IPS-20b (cell line): ENCODE results near the gene OR10H4.
"Not testable (repeated sequence)": the region's sequence is repeated elsewhere in the genome, so short reads cannot be mapped to it uniquely, and the experiment has no call there.

Source experiments
- H3K27ac ChIP-seq: one replicate; pipeline ENCODE4 v1.5.1; 2013; ENCODE audit warnings: low read length
- H3K27me3 ChIP-seq: 2 replicates; pipeline ENCODE4 v1.6.1; 2013; ENCODE audit warnings: mild to moderate bottlenecking, low read length, inconsistent platforms; ENCODE audit not compliant: insufficient read depth
- H3K36me3 ChIP-seq: 2 replicates; pipeline ENCODE4 v1.6.1; 2013; ENCODE audit warnings: low read depth, mild to moderate bottlenecking, inconsistent platforms, low read length, moderate library complexity; ENCODE audit not compliant: insufficient read depth
- H3K4me1 ChIP-seq: 2 replicates; pipeline ENCODE4 v1.6.1; 2013; ENCODE audit warnings: mild to moderate bottlenecking, control low read depth, inconsistent platforms, low read length, moderate library complexity; ENCODE audit not compliant: insufficient read depth
- H3K4me3 ChIP-seq: 2 replicates; pipeline ENCODE4 v1.5.1; 2013; ENCODE audit warnings: mild to moderate bottlenecking, low read length, inconsistent platforms
- H3K9ac ChIP-seq: 2 replicates; pipeline ENCODE4 v1.6.1; 2013; ENCODE audit warnings: low read depth, mild to moderate bottlenecking, inconsistent platforms, low read length, moderate library complexity
- H3K9me3 ChIP-seq: 2 replicates; pipeline ENCODE4 v1.6.1; 2013; ENCODE audit warnings: mild to moderate bottlenecking, low read depth, low read length, inconsistent platforms; ENCODE audit not compliant: insufficient read depth

The OR10H4 gene

DNA sequence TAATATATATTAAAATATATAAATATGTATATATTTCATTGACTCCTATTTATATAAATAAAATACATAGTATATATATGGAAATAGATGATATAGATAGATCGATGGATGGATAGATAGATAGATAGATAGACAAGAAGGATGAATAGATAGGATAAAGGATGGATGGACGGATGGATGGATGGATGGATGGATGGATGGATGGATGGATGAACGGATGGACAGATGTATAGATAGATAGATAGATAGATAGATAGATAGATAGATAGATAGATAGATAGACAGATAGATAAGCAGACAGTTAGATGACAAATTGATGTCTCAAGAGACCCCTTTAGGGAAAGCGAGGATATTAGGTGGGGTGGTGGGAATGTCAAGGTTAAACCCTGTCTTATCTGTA is 29.6 kb upstream of the OR10H4 start:
- H3K4me3 ChIP-seq = no peak overlapping the region
- no peaks in the 10 kb centered on the region for H3K36me3 ChIP-seq
- no peaks in the 10 kb centered on the region for H3K4me1 ChIP-seq
- H3K9ac ChIP-seq = no peak overlapping the region
- peaks cover 94% of the 10 kb centered on the region for H3K9me3 ChIP-seq
- no peaks in the 10 kb centered on the region for H3K27me3 ChIP-seq
- no peak overlapping the region for H3K27ac ChIP-seq

DNA sequence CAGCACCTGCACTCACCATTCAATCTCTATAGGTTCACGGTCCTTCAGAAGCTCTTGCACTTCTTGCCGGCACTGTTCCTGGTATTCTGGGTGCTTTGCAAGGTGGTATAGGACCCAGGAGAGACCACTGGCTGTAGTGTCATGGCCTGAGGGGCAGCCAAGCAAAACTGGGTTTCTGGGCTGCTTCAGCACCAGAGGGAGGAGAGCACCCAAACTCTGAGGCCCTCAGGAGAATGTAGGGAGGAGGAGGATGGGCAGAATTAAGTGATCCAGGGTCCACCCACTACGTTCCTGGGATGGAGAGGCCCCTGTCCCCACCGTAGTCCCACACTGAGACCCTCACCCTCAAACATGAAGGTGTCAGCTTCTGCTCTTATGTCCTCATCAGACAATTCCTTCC is 26.8 kb upstream of the OR10H4 start:
- H3K36me3 ChIP-seq = no peaks in the 10 kb centered on the region
- H3K9me3 ChIP-seq = peaks cover 93% of the 10 kb centered on the region
- H3K4me1 ChIP-seq = no peaks in the 10 kb centered on the region
- H3K27me3 ChIP-seq = no peaks in the 10 kb centered on the region
- H3K9ac ChIP-seq = no peak overlapping the region
- no peak overlapping the region for H3K4me3 ChIP-seq
- H3K27ac ChIP-seq = no peak overlapping the region

DNA sequence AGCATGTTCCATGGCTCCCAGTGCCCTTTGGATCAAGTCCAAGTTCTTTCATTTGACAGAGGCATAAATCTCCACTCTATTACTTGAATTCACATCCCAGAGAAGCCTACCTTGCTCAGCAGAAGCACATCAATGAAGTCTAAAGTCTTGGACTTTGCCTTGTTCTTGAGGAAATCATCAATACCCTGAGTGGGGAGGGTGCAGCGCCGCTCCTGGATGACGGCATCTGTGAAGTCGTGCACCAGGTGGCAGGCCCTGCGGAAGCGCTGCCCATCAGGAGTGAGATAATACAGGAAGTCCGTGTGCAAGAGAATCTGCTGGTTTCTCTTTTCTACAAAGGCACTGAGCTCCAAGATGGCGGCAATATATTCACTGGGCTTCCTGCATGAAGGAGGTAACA is 25.1 kb upstream of the OR10H4 start:
- no peak overlapping the region for H3K27ac ChIP-seq
- H3K9ac ChIP-seq = no peak overlapping the region
- no peak overlapping the region for H3K4me3 ChIP-seq
- no peaks in the 10 kb centered on the region for H3K4me1 ChIP-seq
- peaks cover 93% of the 10 kb centered on the region for H3K9me3 ChIP-seq
- no peaks in the 10 kb centered on the region for H3K36me3 ChIP-seq
- no peaks in the 10 kb centered on the region for H3K27me3 ChIP-seq

DNA sequence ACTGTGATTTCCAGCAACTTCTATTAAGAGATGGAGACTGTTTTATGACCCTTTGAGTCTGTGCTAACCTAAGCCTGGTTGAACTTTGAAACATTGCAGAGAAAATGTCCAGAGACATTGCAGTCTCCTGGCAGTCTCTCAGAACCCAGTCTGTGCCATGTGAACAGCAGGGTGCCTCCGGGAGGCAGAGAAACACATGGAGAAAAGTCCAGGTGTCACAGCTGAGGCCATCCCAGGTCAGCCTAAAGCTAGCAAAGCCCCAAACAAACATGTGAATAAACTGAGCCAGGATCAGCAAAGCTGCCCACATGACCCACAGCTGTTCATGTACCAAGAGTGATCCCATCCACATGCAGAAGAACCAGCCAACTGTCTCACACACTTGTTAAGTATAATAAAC is 22.3 kb upstream of the OR10H4 start:
- Histone ChIP-seq H3K27me3 (no peaks in the 10 kb centered on the region), H3K9ac (no peak overlapping the region), H3K4me1 (no peaks in the 10 kb centered on the region), H3K4me3 (0 out of 2 replicates have a peak overlapping the region, but pooled peaks have one; percentile 10), H3K27ac (no peak overlapping the region), H3K36me3 (no peaks in the 10 kb centered on the region), H3K9me3 (peaks cover 96% of the 10 kb centered on the region)

DNA sequence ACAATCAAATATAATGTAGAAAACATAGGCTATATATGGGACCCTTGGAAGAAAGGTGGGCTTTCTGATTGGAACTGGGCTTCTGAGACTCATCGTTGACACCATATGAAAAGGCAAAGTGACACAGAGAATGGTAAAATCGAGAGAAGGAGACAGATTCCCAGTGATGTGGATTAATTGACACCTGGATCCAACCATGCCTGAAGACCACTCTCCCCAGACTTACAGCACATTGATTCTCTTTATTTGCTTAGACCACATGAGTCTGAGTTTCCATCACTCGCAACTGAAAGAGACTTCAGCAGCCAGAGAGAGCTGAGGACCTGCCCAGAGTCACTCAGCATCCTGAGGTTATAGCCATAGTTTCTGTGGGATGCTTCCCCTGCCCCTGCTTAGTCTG is 20.5 kb upstream of the OR10H4 start:
- peaks cover 79% of the 10 kb centered on the region for H3K9me3 ChIP-seq
- no peaks in the 10 kb centered on the region for H3K27me3 ChIP-seq
- no peak overlapping the region for H3K4me3 ChIP-seq
- no peak overlapping the region for H3K27ac ChIP-seq
- H3K4me1 ChIP-seq = no peaks in the 10 kb centered on the region
- H3K9ac ChIP-seq = no peak overlapping the region
- no peaks in the 10 kb centered on the region for H3K36me3 ChIP-seq

DNA sequence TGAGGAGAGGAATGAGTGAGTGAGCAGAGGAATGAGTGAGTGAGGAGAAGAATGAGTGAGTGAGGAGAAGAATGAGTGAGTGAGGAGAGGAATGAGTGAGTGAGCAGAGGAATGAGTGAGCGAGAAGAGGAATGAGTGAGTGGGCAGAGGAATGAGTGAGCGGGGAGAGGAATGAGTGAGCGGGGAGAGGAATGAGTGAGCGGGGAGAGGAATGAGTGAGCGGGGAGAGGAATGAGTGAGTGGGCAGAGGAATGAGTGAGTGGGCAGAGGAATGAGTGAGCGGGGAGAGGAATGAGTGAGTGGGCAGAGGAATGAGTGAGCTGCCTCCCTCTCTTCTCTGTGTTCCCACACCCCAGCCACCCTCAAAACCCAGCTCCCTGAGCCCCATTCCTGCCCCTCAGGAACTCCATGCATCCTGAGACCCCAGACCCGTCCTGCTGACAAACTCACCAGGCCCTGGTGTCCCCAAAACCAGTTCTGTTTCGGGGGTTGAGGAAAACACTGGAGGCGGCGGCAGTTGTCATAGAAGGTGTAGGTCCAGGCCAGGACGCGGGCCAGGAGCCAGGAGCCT is 15.0 kb upstream of the OR10H4 start:
- H3K4me1 ChIP-seq, H3K27ac ChIP-seq, H3K36me3 ChIP-seq, H3K4me3 ChIP-seq, H3K27me3 ChIP-seq, H3K9ac ChIP-seq: not testable (repeated sequence)
- peaks cover 72% of the 10 kb centered on the region for H3K9me3 ChIP-seq

DNA sequence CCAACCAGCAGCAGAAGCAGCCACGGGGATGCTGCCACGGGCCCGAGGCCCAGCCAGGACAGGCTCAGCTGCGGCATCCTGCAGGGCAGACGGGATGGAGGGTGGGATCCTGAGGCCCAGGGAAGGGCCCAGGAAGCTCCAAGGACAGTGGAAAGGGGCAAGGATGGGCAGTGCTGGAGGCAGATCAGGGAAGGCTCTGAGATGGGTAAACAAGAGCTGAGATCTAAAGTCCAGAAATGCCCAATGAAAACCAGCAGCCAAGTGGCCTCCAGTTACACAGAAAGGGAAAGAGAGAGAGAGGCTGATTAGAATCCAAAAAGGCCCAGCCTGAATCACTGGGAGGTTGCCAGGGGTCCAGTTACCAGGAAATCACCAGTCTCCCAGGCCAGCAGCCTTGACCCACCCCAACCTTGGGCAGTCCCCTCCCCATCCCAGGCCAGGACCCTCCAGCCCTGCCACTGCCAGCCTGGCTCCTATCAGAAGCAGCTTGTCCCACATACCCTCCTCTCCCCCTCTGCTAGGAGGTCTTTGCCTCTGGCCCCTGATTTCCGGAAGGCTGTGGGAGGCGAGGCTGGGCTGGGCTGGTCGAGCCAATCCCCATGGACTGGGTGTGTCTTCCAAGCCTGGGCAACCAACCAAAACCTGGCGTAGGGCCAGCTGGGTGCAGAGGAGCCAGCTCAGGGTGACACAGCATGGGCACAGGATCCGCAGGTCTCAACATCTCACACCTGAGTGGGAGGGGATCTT is 14.3 kb upstream of the OR10H4 start, which contains the start of gene CYP4F11:
CYP4F11 (minus strand) TSS at position 198 of the 747 bp plus-strand sequence; CDS start at position 77, 121 bp downstream.
- no peaks in the 10 kb centered on the region for H3K36me3 ChIP-seq
- H3K4me1 ChIP-seq = no peaks in the 10 kb centered on the region
- no peaks in the 10 kb centered on the region for H3K27me3 ChIP-seq
- H3K9me3 ChIP-seq = peaks cover 71% of the 10 kb centered on the region
- H3K27ac ChIP-seq = no peak within 1 kb of the TSS
- H3K9ac ChIP-seq = no peak within 1 kb of the TSS
- no peak within 1 kb of the TSS for H3K4me3 ChIP-seq

DNA sequence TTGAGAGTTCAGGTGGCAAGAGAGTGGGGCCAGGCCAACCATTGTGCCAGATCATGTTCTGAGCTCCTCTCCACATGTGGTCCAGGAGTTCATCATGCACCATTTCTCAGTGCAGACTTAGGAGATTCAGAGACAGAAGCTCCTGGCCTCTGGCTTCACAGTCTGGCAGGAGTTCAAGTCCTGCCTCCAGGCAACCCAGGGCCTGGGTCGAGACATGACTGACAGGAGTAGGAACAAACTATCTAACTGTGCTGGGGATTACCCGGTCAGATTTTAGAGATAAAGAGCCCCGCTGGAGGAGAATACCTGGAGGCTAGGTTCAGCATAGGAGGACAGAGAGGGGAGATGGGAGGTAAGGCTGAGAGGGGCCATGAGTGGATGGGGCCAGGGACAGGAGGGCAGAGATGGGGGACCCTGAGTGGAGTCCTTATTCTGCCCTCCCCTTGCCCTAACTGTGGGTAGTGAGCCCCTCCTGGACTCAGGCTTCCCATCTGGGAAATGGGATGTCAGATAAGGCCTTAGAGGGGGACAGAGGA is 13.6 kb upstream of the OR10H4 start:
- no peaks in the 10 kb centered on the region for H3K27me3 ChIP-seq
- H3K9me3 ChIP-seq = peaks cover 72% of the 10 kb centered on the region
- H3K9ac ChIP-seq = no peak overlapping the region
- H3K4me3 ChIP-seq = no peak overlapping the region
- H3K27ac ChIP-seq = no peak overlapping the region
- no peaks in the 10 kb centered on the region for H3K4me1 ChIP-seq
- no peaks in the 10 kb centered on the region for H3K36me3 ChIP-seq

DNA sequence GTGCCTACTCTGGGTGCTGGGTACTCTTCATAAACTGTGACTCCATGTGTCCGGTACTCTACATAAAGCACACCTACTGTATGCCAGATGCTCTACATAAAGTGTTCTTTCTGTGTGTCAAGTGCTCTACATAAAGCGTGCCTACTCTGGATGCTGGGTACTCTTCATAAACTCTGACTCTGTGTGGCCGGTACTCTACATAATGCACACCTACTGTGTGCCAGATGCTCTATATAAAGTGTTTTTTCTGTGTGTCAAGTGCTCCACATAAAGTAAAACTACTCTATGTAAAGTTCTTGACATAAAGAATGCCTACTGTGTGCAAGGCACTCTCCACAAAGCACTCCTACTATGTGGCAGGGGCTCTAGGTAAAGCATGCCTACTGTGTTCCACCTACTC is 12.6 kb upstream of the OR10H4 start:
- H3K9me3 ChIP-seq = peaks cover 72% of the 10 kb centered on the region
- no peaks in the 10 kb centered on the region for H3K4me1 ChIP-seq
- H3K27me3 ChIP-seq = no peaks in the 10 kb centered on the region
- H3K36me3 ChIP-seq = no peaks in the 10 kb centered on the region
- no peak overlapping the region for H3K9ac ChIP-seq
- H3K4me3 ChIP-seq = no peak overlapping the region
- H3K27ac ChIP-seq = no peak overlapping the region

DNA sequence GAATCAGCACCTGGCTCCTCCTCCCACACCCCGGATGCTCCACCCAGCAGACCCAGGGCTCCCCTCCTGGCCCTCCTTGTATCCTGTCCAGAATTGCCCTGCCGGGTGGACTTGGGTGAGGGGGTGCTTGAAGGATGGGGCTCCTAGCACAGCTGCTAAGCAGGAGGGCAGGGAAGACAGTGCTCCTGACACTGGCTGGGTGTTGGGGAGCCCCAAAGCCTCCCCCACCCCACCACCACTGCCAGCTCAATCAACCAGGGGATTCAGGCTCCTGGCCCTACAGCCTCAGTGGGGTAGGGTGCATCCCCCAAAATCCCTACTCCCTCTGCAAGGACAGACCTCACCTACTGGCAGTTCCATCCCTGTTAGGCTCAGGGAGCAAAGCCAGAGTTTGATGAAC is 11.9 kb upstream of the OR10H4 start:
- Histone ChIP-seq H3K9me3 (peaks cover 75% of the 10 kb centered on the region), H3K27ac (no peak overlapping the region), H3K9ac (no peak overlapping the region), H3K4me1 (no peaks in the 10 kb centered on the region), H3K36me3 (no peaks in the 10 kb centered on the region), H3K27me3 (no peaks in the 10 kb centered on the region), H3K4me3 (no peak overlapping the region)

DNA sequence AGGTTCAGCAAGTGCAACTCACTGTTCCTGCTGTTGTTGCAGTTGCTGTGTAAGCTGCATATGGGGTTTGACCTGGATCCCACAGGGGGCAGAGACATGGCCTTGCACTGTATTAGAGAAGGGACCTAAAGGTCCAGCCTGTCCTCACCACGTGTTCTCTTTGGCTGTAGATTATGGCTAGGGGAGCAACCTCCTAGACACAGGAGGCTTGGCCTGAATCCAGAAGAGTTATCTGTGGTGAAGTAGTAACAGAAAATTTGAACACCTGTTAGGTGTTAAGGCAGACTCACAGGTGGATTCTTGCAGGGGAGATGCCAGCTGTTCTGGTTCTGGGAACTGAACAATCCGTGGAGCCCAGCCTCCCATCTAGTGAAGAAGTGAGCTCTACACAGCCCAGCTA is 11.0 kb upstream of the OR10H4 start:
- no peak overlapping the region for H3K9ac ChIP-seq
- H3K36me3 ChIP-seq = no peaks in the 10 kb centered on the region
- H3K27ac ChIP-seq = no peak overlapping the region
- no peaks in the 10 kb centered on the region for H3K4me1 ChIP-seq
- H3K4me3 ChIP-seq = no peak overlapping the region
- no peaks in the 10 kb centered on the region for H3K27me3 ChIP-seq
- H3K9me3 ChIP-seq = peaks cover 82% of the 10 kb centered on the region

DNA sequence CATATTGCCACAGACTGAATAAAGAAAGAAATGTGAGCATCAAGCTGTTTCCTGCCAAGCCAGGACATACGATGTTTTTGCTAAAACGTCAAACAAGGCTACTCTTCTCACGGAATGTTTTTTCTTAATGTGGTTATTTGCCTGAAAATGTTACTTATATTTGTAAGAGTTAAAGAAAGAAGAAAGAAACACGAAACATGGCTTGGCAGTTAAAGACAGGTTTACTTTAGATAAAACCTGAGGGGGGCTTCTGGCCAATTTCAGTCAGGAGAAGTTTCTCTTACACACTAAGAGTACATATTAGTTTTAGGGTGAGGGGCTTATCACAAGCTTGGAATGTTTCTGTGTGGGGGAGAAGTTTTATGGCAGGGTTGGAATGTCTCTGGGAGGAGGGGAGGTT is 4.4 kb upstream of the OR10H4 start:
- peaks cover 85% of the 10 kb centered on the region for H3K9me3 ChIP-seq
- no peak overlapping the region for H3K9ac ChIP-seq
- H3K27me3 ChIP-seq = no peaks in the 10 kb centered on the region
- H3K4me1 ChIP-seq = no peaks in the 10 kb centered on the region
- H3K4me3 ChIP-seq = no peak overlapping the region
- H3K27ac ChIP-seq = no peak overlapping the region
- H3K36me3 ChIP-seq = no peaks in the 10 kb centered on the region
